ENCODE results near the gene NNT.
"Not testable (repeated sequence)": the region's sequence is repeated elsewhere in the genome, so short reads cannot be mapped to it uniquely, and the experiment has no call there.

Gene NNT

GRCh38 chr5:43583724-43584123 is 19.3 kb upstream of the NNT start:
- DNase-seq (ENCODE audit: low read depth), result no peak

GRCh38 chr5:43584166-43584699 is 18.7 kb upstream of the NNT start:
- DNase-seq (ENCODE audit: low read depth), result no peak

- no peak for DNase-seq (ENCODE audit: low read depth)
Observed at GRCh38 chr5:43588842-43589241, 14.1 kb upstream of the NNT start.

GRCh38 chr5:43589310-43589709 is 13.7 kb upstream of the NNT start:
- no peak for DNase-seq (ENCODE audit: low read depth)

GRCh38 chr5:43590700-43591099 is 12.3 kb upstream of the NNT start:
- DNase-seq (ENCODE audit: low read depth), result no peak

GRCh38 chr5:43592363-43592762 is 10.6 kb upstream of the NNT start:
- no peak for DNase-seq (ENCODE audit: low read depth)

GRCh38 chr5:43598927-43599326 is 4.1 kb upstream of the NNT start:
- DNase-seq (ENCODE audit: low read depth), result not testable (repeated sequence)

- DNase-seq (ENCODE audit: low read depth), result no peak
Observed at GRCh38 chr5:43601454-43602260, 1.3 kb upstream of the NNT start.

GRCh38 chr5:43603344-43604217 is 601 bp downstream of the NNT start:
- DNase-seq (ENCODE audit: low read depth), result peak; percentile 52

GRCh38 chr5:43604699-43605098 is 1.7 kb downstream of the NNT start:
- DNase-seq (ENCODE audit: low read depth), result no peak

- no peak for DNase-seq (ENCODE audit: low read depth)
Observed at GRCh38 chr5:43606351-43606750, 3.4 kb downstream of the NNT start.

GRCh38 chr5:43608406-43608805 is 5.4 kb downstream of the NNT start:
- no peak for DNase-seq (ENCODE audit: low read depth)

GRCh38 chr5:43609752-43610151 is 6.8 kb downstream of the NNT start:
- no peak for DNase-seq (ENCODE audit: low read depth)

GRCh38 chr5:43613370-43613769 is 10.4 kb downstream of the NNT start:
- no peak for DNase-seq (ENCODE audit: low read depth)

GRCh38 chr5:43615445-43616184 is 12.6 kb downstream of the NNT start:
- DNase-seq (ENCODE audit: low read depth), result no peak

GRCh38 chr5:43616535-43616934 is 13.6 kb downstream of the NNT start:
- no peak for DNase-seq (ENCODE audit: low read depth)

GRCh38 chr5:43619380-43619779 is 16.4 kb downstream of the NNT start:
- DNase-seq (ENCODE audit: low read depth), result no peak

GRCh38 chr5:43619911-43620310 is 16.9 kb downstream of the NNT start:
- DNase-seq (ENCODE audit: low read depth), result no peak

GRCh38 chr5:43620944-43621505 is 18.0 kb downstream of the NNT start:
- DNase-seq (ENCODE audit: low read depth), result no peak

GRCh38 chr5:43622074-43622473 is 19.1 kb downstream of the NNT start:
- DNase-seq (ENCODE audit: low read depth), result no peak

- DNase-seq (ENCODE audit: low read depth), result no peak
Observed at GRCh38 chr5:43623048-43623680, 20.2 kb downstream of the NNT start.
